GM21367 (cell line): ENCODE measurements around the gene ZBTB25.
A peak's percentile ranks its signal among the peaks of the same experiment; 100 is the strongest.
"Not testable (repeated sequence)": the region's sequence is repeated elsewhere in the genome, so short reads cannot be mapped to it uniquely, and the experiment has no call there.

Experiments
- ATAC-seq: cut with Tn5 transposase; IDR thresholded peaks from one replicate; pipeline ENCODE4 v1.9.1; 2021; ENCODE audit not compliant: unreplicated experiment

Gene ZBTB25

GRCh38 chr14:64517667-64518066 lies 14.0 kb upstream of the ZBTB25 start:
- ATAC-seq = not testable (repeated sequence)

GRCh38 chr14:64516969-64517368 lies 13.3 kb upstream of the ZBTB25 start:
- ATAC-seq = no peak

GRCh38 chr14:64515053-64515452 lies 11.4 kb upstream of the ZBTB25 start:
- ATAC-seq = no peak

- no peak for ATAC-seq
Observed at GRCh38 chr14:64513271-64513670, 9.6 kb upstream of the ZBTB25 start.

- peak; percentile 38 for ATAC-seq
Observed at GRCh38 chr14:64510825-64511671, 7.4 kb upstream of the ZBTB25 start.

- no peak for ATAC-seq
Observed at GRCh38 chr14:64509036-64509435, 5.4 kb upstream of the ZBTB25 start.

GRCh38 chr14:64508215-64508776 lies 4.7 kb upstream of the ZBTB25 start:
- ATAC-seq = no peak

GRCh38 chr14:64507376-64508156 lies 3.9 kb upstream of the ZBTB25 start:
- no peak for ATAC-seq

GRCh38 chr14:64506721-64507120 lies 3.1 kb upstream of the ZBTB25 start:
- ATAC-seq = no peak

GRCh38 chr14:64504897-64505794 lies 1.5 kb upstream of the ZBTB25 start:
- ATAC-seq = peak; percentile 23

- ATAC-seq = peak; percentile 5
Observed at GRCh38 chr14:64504310-64504896, 765 bp upstream of the ZBTB25 start, which contains the start of gene ZBTB1. Gene ZBTB1, plus strand, starts transcription at chr14:64504770. Its CDS starts 16,735 bp downstream, at chr14:64521505.

GRCh38 chr14:64502887-64503433 lies 678 bp downstream of the ZBTB25 start:
- ATAC-seq = peak; percentile 1

GRCh38 chr14:64502456-64502855 lies 1.2 kb downstream of the ZBTB25 start:
- no peak for ATAC-seq

GRCh38 chr14:64501411-64502171 lies 2.0 kb downstream of the ZBTB25 start:
- ATAC-seq = no peak

- ATAC-seq = no peak
Observed at GRCh38 chr14:64500088-64500487, 3.5 kb downstream of the ZBTB25 start.

GRCh38 chr14:64496764-64497163 lies 6.9 kb downstream of the ZBTB25 start:
- ATAC-seq = no peak

GRCh38 chr14:64495252-64495651 lies 8.4 kb downstream of the ZBTB25 start:
- no peak for ATAC-seq

GRCh38 chr14:64493455-64493854 lies 10.2 kb downstream of the ZBTB25 start:
- ATAC-seq = no peak

- ATAC-seq = no peak
Observed at GRCh38 chr14:64491637-64492036, 12.0 kb downstream of the ZBTB25 start.
